ENCODE results near the gene CCDC157. TPM values are rescaled to one million over a fixed set of nuclear protein-coding genes. Genes with fewer than 3 reads are reported as not detected.

Gene CCDC157
- total RNA-seq, 2 donors from 2014 or later, result 3.2 to 3.7 TPM

DNA sequence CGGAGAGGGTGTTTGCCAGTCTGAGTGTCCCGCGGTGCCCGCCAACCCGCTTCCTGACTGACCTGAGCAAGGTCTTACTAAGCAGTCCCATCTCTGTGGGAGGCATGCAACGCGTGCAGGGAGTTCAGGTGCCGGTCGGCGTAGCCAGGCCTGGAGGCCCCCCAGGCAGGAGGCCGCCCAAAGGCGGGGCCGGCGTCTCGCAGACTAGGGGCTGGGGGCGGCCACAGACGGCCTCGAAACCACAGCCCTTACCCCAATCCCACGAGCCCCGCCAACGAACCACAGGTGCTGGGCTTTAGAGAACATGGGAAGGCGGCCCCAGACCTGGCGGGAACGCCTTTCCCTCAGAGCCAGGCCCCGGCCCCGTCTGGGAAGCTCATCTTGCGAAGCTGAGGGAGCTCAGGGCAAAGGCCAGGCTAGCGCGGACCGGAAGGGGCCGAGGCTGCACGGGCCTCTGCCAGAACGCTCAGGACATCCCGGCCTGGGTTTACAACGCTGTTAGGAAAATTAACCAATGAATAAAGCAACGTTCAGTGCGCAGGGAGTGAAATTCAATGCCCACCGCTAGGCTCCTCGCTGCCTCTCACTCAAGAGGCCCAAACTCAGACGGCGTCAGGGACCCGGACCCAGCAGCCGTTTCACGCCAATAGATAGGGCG is 66.6 kb downstream of the CCDC157 start:
- peaks cover 2 to 16% of the 10 kb centered on the region in 2 donors for H3K36me3 Mint-ChIP-seq (ENCODE audit: insufficient read depth in 2 of 2)

DNA sequence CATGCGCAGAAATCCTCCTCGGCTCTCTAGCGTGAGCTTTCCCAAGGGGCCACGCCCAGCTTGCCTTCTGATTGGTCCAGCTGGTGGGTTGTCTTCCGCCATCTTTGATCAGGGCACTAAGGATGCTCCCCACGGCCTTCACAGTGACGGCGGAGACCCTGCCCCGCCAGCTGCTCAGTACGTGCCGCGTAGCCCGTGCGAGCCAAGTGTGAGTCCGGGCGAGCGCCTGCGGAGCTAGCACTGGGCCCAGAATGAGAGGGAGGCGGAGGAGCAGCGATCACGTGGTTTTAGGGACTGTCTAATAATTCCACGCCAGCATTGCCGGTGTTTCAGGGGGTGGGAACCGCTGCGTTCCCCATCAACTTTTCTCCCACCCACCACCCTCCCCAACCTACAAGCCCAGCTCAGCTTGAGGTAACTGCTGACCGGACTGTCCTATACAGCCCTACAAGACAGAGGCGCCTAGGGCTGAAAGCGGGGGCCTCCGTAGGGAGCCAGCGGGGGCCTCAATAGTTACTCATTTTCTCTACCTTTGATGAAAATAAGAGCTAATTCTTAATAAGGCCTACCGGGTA is 67.2 kb downstream of the CCDC157 start:
- Mint-ChIP-seq H3K36me3 (ENCODE audit: insufficient read depth in 2 of 2) (peaks cover 2 to 18% of the 10 kb centered on the region in 2 donors), H3K27ac (peak overlapping the region; percentile 95), H3K27me3 (ENCODE audit: low read depth) (no peaks in the 10 kb centered on the region), H3K9me3 (no peaks in the 10 kb centered on the region), H3K4me3 (peak overlapping the region; percentile 86 to 97), H3K4me1 (ENCODE audit: low read depth) (peaks cover 60% of the 10 kb centered on the region)
- DNase-seq (peak; percentile 97 to 99), ATAC-seq (replicated peaks in 1 of 2) (peak; percentile 87 to 91)

More for the DNA sequence above, 66.6 kb downstream of the CCDC157 start:
- Mint-ChIP-seq H3K4me3 (peak overlapping the region; percentile 86 to 97), H3K27me3 (ENCODE audit: low read depth) (no peaks in the 10 kb centered on the region), H3K4me1 (ENCODE audit: low read depth) (peaks cover 60% of the 10 kb centered on the region), H3K9me3 (no peaks in the 10 kb centered on the region), H3K27ac (peak overlapping the region; percentile 95)
- ATAC-seq (replicated peaks in 1 of 2), result peak; percentile 31 to 44
- DNase-seq, result peak; percentile 74 to 78

DNA sequence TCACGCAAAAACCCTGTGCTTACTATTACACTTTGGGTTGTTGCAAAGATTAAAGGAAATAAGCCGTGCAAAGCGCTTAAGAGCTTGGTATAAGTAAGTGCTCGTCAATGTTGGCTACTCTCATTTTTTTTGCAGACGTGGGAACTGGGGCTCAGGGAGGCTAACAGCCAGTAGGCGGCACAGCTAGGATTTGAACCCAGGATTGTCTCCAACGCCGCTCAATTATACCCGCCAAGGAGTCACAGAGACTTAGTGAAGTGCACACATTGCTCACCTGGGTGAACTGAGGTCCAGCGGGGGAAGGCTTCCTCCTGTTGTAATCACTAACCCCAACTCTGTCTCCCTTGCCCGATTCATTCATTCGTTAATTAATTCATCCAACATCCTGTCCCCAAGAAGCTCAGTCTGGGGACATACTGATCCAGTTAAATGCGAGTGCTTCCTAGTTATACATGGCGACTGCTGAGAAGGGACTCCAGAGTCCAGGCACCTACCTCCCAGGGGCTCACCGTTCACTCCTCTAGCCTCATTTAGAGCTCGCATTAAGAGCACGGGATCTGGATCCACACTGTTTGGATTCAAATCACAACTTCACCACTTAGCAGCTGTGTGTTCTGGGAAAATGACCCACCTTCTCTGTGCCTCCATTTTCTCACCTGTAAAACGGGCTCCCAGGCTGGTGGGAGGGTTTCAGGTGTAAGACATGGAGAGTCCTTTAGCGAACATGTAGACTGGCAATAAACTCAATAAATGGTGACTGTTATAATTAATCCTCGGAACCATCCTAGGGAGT is 67.9 kb downstream of the CCDC157 start:
- no peaks in the 10 kb centered on the region for H3K9me3 Mint-ChIP-seq
- no peaks in the 10 kb centered on the region for H3K27me3 Mint-ChIP-seq (ENCODE audit: low read depth)
- H3K4me3 Mint-ChIP-seq, result peak overlapping the region; percentile 86 to 97
- ATAC-seq (replicated peaks in 1 of 2), result no peak
- DNase-seq, result peak; percentile 21 to 25
- peak overlapping the region; percentile 66 for H3K27ac Mint-ChIP-seq
- peaks cover 60% of the 10 kb centered on the region for H3K4me1 Mint-ChIP-seq (ENCODE audit: low read depth)
- H3K36me3 Mint-ChIP-seq (ENCODE audit: insufficient read depth in 2 of 2), result peaks cover 2 to 14% of the 10 kb centered on the region in 2 donors

DNA sequence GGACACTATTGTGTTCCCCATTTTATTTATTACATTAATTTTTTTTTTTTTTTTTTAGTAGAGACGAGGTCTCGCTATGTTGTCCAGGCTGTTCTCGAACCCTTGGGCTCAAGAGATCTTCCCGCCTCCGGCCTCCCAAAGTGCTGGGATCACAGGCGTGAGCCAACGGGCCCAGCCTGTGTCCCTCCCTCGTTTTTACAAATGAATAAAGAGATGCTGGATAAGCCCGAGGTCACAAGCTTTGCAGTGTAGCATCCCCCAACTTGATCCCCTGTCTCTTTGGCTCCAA is 68.5 kb downstream of the CCDC157 start:
- Mint-ChIP-seq H3K4me1 (ENCODE audit: low read depth) (peaks cover 55% of the 10 kb centered on the region), H3K4me3 (peak overlapping the region; percentile 86 to 97), H3K27me3 (ENCODE audit: low read depth) (no peaks in the 10 kb centered on the region), H3K9me3 (no peaks in the 10 kb centered on the region), H3K27ac (peak overlapping the region; percentile 95), H3K36me3 (ENCODE audit: insufficient read depth in 2 of 2) (peaks cover 1 to 10% of the 10 kb centered on the region in 2 donors)
- no peak for ATAC-seq (replicated peaks in 1 of 2)
- no peak for DNase-seq

DNA sequence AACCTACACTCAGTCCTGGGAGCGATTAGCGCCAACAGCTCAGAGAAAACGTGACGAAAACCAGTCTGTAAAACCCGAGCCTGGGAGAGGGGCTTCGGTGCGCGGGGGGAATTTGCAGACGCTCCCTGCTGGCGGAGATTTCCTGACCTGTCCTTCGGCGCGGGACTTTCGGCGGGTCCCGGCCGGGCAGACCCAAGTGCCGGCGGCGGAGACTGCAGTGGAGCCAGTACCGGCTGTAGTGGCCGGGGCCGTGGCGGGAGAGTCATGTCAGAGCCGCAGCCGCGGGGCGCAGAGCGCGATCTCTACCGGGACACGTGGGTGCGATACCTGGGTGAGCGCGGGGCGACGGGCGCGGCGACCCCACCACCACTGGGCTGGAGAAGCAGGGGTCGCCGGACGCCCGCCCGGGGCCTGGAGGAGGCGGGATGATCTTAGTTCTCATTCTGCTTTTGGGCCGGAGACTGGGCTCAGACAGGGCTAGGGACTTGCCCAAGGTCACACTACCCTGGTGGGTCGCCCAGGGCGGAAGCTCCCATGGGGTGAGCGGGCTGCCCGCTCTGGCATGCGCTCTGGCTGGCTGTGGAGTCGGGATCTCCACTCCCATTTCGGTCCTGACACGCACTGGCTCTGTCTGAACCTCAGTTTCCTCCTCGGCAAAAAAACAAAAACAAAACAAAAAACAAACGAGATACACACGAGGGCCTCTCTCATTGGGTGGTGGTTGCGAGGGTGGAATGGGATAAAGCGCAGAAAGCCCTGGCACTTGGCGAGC is 69.0 kb downstream of the CCDC157 start, which contains the start of gene MTFP1:
MTFP1 (plus strand) TSS at position 153 of the 772 bp plus-strand sequence; CDS start at position 265, 112 bp downstream.
- peaks cover 0 to 9% of the 10 kb centered on the region in 2 donors for H3K36me3 Mint-ChIP-seq (ENCODE audit: insufficient read depth in 2 of 2)
- H3K27me3 Mint-ChIP-seq (ENCODE audit: low read depth), result no peaks in the 10 kb centered on the region
- H3K4me3 Mint-ChIP-seq, result peak within 1 kb of the TSS; percentile 86 to 97
- no peak for ATAC-seq (replicated peaks in 1 of 2)
- no peaks in the 10 kb centered on the region for H3K9me3 Mint-ChIP-seq
- H3K27ac Mint-ChIP-seq, result peak within 1 kb of the TSS; percentile 95
- peak; percentile 49 to 59 for DNase-seq
- peaks cover 50% of the 10 kb centered on the region for H3K4me1 Mint-ChIP-seq (ENCODE audit: low read depth)

Other genes with a start within 250 kb of the CCDC157 start
- gene LIF, start 110.2 kb upstream of the CCDC157 start, total RNA-seq, result 10 to 100 TPM; 67.9 to 71.3 TPM
- gene OSM, start 90.2 kb upstream of the CCDC157 start, total RNA-seq, result 10 to 100 TPM; 20.9 to 21.9 TPM
- 1 to 10 TPM; 6.2 to 7.4 TPM for gene CASTOR1, start 67.5 kb upstream of the CCDC157 start, total RNA-seq
- gene TBC1D10A, start 30.1 kb upstream of the CCDC157 start, total RNA-seq, result 10 to 100 TPM; 25.6 to 30.0 TPM
- gene SF3A1, start 113 bp upstream of the CCDC157 start, total RNA-seq, result 100 to 1,000 TPM; 298 to 325 TPM
- gene RNF215, start 30.4 kb downstream of the CCDC157 start, total RNA-seq, result 10 to 100 TPM in 1 of 2 donors, 1 to 10 TPM in 1; 8.4 to 12.4 TPM
- gene SEC14L2, start 40.0 kb downstream of the CCDC157 start, total RNA-seq, result 10 to 100 TPM; 15.3 to 19.0 TPM
- gene MTFP1, start 68.8 kb downstream of the CCDC157 start, total RNA-seq, result 10 to 100 TPM; 50.6 to 61.1 TPM
- gene SEC14L3, start 115.0 kb downstream of the CCDC157 start, total RNA-seq, result not detected
- gene SEC14L4, start 148.7 kb downstream of the CCDC157 start, total RNA-seq, result not detected
- gene SEC14L6, start 189.7 kb downstream of the CCDC157 start, total RNA-seq, result not detected
- 1 to 10 TPM; 1.1 to 1.7 TPM for gene GAL3ST1, start 217.7 kb downstream of the CCDC157 start, total RNA-seq
- 10 to 100 TPM; 75.7 to 90.4 TPM for gene PES1, start 234.9 kb downstream of the CCDC157 start, total RNA-seq